NCI-H2227 treated with DMSO at 0.1 percent for 48 hours (cell line): ENCODE results near the gene CNOT1.

Source experiments
- DNase-seq: peaks from one replicate; lab custom pipeline; 2025; lab: John Stamatoyannopoulos, UW

Gene CNOT1

GRCh38 chr16:58481931-58482330 lies 147.7 kb downstream of the CNOT1 start:
- no peak for DNase-seq

GRCh38 chr16:58481226-58481869 lies 148.3 kb downstream of the CNOT1 start:
- DNase-seq = no peak

- DNase-seq = no peak
Observed at GRCh38 chr16:58478427-58478826, 151.2 kb downstream of the CNOT1 start.

- no peak for DNase-seq
Observed at GRCh38 chr16:58476791-58477190, 152.8 kb downstream of the CNOT1 start.

- no peak for DNase-seq
Observed at GRCh38 chr16:58475091-58475619, 154.5 kb downstream of the CNOT1 start.

GRCh38 chr16:58474296-58474695 lies 155.3 kb downstream of the CNOT1 start:
- no peak for DNase-seq

- no peak for DNase-seq
Observed at GRCh38 chr16:58472827-58473226, 156.8 kb downstream of the CNOT1 start.

GRCh38 chr16:58472266-58472665 lies 157.4 kb downstream of the CNOT1 start:
- DNase-seq = no peak

- DNase-seq = no peak
Observed at GRCh38 chr16:58471209-58471975, 158.2 kb downstream of the CNOT1 start.
